GM12872 (cell line): ENCODE data around the gene COX10.

Source experiments
- CTCF ChIP-seq: IDR thresholded peaks from 3 replicates; pipeline ENCODE4 v1.5.1; 2011; ENCODE audit warnings: low read depth, mild to moderate bottlenecking, low read length, moderate library complexity; ENCODE audit not compliant: insufficient read depth

COX10 gene

GRCh38 chr17:14124854-14125253 is 55.5 kb downstream of the COX10 start:
- no peak for TF ChIP-seq CTCF

DNA sequence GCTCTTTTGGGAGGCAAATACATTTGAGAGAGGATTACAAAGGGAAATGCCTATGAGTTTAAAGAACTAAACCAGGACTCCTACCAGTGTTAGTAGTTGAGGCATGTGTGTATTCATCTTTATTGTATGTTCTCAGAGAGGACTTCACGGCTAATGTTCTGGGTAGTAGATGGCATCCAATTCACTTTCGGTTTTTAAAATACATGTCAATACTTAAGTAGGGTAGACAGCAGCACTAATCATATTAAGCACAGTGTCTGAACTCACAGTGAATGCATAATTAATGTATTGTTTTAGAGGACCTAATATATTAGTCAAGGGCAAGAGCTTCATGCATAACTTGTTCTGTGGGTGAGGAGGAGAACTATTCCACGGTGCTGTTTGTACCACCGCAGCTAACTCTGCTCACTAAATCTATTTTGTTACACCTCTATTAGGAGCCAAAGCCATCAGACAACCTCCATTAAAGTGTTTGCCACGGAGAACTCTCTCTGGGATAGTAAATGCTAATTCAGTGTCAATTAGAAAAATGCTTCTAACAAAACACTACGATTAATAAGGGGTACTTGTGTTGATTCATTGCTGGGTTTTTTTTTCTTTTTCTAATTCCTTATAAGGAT is 56.3 kb downstream of the COX10 start:
- no peak for TF ChIP-seq CTCF

- no peak for TF ChIP-seq CTCF
Observed at GRCh38 chr17:14133104-14133503, 63.8 kb downstream of the COX10 start.

DNA sequence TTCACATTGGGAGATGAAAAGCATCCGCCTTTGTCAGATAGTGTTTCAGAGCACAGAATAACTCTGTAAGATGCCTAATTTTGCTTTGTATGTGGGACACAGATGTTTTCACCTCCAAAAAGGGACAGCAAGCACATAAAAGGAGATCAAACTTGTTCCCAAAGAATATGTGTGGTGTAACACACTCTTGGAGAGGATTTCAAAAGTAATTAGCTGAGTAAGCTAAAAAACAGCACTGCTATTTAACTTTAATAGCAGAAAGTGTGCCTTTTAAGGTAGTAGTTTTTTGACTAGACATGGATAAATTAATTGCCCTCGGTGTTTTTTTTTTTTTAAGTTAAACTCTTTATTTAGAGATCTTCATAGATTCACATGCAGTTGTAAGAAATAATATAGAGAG is 65.2 kb downstream of the COX10 start:
- no peak for TF ChIP-seq CTCF

GRCh38 chr17:14135906-14136590 is 66.7 kb downstream of the COX10 start:
- TF ChIP-seq CTCF: no peak

DNA sequence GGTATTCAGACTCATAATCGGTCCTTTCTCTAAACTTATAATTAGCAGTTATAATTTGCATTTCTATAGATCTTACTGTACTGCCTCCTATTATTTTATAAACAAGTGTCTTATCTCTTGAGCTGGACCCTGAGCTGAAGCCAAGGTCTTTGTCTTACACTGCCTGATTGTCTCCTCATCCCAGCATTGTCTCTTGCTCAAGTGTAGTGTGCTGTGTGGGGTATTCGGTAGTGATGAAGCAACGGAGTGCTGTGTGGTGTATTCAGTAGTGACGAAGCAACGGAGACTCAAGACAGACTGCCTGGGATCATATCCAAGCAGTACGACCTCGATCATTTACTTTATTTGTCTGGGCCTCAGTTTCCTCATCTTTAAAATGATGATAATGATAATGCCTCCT is 69.3 kb downstream of the COX10 start:
- TF ChIP-seq CTCF: no peak

DNA sequence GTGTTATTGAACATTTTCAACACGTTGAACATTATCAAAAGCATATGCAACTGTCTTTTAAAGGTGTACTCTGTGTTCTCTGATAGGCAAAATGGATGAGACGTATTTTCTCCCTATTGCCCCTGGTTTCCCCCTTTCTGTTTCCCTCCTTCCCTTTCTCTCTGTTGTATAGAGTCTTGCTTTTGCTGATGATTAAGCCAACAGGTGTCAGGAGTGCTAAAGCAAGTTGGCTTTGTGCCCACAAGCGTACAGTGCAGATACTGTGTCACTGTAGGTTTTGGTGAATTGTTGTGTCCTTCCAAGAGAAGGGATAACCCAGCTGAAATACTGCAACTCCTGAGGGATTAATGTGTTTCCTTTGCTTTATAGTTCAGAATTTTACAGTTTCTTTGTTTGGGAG is 74.4 kb downstream of the COX10 start:
- TF ChIP-seq CTCF: no peak
